Stimulated activated CD8-positive, alpha-beta memory T cell treated with anti-CD3 and anti-CD28 coated beads, Interleukin-15, amount 100 ng/mL, for 1 hour (primary cell): ENCODE data around the gene IL27RA.

ENCODE experiments used
- DNase-seq: peaks from one replicate; pipeline ENCODE4 v3.0.0-alpha.2; 2020; ENCODE audit warnings: low read depth

Gene IL27RA

DNA sequence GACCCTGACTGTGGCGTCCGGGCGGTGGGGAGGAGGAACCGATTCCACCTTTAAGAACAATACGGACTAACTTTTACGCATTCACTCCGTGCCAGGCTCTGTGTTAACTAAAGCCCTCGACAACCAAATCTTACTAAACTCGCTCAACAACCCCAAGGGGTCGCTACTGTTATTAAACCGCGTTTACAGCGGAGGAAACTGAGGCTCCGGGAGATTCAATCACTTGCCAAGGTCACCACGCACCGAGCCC is 57.8 kb downstream of the IL27RA start:
- DNase-seq: no peak

DNA sequence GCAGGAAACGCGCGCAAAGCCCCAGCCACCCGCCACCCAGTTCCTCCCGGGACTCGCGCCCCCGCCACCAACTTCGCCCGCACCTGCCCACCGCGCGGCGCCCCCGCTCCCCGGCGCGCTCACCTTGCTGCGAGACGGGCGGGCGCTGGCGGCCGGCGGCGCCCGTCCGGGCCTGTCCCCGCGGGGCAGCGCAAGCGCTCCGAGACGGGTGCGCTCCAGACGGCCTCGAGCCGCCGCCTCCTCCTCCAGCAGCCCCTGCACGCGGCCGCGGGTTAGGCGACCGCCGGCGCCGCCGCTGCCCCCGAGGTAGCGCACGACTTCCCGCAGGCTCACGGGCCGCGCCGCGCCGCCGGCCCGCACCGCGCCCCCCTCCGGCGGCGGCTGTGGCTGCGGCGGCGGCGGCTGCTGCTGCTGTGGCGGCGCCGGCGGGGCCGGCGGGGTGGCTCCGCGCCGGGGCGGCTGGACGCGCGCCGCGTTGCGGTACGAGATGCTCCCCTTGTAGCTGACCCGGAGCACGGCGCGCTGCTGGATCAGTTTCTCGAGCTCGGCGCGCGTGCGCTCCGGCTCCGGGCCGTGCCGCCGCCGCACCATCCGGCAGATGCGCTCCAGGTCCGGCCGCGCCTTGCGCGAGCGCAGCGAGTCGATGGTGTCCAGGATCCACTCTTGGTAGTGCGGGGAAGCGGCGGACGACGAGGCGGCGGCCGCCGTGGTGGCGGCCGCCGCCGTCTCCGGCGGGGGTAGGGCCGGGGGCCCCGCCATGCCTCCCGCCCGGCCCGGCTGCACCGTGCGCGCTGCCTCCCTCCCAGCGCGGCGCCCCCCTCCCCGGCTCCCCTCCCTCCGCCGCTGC is 58.3 kb downstream of the IL27RA start:
- DNase-seq: no peak

DNA sequence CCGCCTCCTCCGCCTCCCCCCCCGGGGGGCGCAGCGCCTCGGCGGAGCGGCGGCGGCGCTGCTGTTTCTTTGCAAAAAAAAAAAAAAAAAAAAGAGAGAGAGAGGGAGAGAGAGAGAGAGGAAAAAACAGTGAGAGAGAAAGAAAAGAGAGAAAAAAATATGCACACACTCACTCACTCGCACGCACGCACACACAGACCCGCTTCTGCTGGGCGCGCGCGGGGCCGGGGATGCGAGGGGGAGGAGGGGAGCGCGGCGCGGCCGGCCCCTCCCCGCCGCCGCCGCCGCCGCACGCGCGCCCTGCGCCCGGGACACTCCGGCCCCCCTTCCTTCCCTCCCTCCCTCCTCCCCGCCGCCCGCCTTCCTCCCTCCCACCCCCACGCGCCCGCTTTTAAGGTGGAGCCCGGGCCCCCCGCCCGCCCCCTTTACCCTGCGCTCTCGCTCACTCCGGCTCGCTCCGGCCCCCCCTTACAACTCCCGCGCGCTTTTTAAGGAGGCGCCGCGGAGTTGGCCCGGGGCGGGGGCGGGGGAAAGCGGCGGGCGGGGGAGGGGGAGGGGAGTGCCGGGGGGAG is 59.0 kb downstream of the IL27RA start, which contains the start of gene SAMD1:
Gene SAMD1 (minus strand): TSS at position 243 of the 572 bp plus-strand sequence.
- DNase-seq: peak; percentile 72

DNA sequence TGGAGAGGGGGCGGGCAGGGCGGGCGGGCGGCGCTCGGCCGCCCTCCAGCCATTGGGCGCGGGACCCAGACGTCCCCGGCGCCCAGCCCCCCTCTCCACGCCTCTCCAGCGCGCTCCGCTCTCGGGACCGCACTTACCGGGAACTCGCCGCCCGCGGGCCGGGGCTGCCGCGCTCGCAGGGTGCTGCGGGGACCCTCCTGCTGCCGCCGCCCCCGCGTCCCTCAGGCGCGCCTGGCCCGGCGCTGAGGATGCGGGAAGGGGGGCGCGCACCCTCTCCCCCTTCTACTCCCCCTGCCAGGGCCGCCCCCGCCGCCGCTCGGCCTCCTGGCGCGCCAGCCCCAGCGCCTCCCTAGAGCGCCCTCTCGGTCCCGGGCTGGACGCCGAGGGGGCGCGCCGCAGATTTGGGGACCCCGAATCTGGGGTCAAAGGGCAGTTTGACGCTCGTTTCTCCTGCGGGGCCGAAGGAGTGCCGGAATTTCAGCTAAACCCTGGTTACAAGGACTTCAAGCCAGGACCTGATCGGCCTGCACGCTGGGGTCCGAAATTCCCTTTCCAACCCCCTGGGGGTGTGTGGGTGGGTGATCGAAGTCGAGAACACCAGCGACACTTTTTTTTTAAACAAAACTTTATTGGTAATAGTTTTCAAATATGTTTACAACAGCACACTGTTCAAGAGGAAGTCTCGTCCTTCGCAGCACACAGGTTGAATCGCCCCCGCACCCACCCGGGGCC is 59.7 kb downstream of the IL27RA start:
- DNase-seq: no peak

DNA sequence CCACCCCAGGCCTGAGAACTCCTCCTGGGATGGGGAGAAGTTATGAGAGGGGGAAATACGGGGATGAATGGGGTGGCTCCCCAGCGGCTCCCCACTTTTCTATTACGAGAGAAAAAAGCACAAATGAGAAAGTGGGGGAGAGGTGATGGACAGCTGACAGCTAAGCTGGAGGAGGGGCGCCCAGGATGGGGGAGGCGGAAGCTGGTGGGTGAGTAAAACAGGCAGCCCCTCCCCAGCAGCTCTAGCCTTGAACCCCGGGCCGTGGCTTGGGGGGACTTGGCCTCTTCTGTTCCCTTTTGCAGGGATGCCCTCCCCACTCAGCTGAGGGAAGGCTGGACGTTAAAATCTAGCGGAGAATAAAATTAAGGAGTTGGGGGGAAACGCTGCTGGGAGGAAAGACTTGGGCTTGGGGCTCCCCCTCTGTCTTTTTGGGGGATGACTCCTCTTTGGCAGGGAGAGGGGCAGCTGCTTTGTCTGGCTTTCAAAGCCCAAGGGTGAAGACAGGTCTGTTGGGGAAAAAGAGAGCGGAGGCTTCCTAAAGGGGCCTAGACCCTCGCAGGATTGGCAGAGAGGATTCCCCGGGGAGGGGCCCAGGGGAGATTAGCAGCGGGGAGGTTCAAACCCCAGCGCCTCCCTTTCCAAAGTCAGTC is 60.4 kb downstream of the IL27RA start:
- no peak for DNase-seq

DNA sequence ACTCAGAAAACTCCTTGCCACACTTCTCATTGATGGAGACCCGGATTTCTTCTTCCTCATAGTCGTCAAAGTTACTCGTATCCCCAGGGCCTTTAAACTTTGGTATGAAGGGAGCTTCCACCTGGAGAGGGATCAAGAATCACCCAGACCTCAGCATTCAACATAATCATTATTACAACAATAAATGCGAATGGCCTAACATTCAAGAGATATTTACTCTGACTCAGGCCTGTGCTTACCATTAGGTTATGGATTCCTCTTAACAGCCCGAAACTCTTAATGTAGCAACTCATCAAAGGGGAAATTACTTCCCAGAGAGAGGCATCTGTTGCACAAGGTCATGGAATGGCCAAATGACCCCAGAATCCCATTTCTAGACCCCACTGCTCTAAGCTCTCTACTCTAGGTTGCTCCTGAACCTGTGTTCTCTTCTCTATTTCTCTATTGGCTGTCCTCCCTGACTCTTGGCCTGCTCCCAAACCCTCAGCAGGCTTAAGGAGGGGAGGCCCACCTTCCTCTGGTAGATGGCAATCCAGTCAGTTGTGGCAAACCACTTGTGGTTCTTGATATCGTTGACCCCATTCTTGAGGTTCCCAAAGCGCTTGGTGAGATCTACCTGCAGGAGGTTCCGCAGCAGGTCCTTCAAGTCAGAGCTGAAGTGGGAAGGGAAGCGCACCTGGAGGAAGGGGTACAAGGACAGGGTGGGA is 61.7 kb downstream of the IL27RA start:
- no peak for DNase-seq

DNA sequence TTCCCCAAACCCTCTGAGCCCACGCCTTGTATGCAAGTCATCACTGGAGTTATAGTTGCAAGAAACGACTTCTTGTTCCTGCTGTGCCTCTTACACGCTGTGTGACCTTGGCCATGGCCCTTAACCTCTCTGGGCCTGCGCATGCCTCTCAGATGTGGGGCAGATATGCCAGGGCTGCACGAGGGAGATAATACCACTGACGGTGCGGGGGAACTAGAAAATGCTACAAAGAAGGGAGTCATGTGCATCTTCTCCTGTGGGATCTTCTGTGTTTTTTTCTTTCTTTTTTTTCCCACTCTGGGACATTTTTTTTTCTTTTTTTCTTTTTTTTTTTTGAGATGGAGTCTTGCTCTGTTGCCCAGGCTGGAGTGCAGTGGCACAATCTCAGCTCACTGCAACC is 63.3 kb downstream of the IL27RA start:
- no peak for DNase-seq

DNA sequence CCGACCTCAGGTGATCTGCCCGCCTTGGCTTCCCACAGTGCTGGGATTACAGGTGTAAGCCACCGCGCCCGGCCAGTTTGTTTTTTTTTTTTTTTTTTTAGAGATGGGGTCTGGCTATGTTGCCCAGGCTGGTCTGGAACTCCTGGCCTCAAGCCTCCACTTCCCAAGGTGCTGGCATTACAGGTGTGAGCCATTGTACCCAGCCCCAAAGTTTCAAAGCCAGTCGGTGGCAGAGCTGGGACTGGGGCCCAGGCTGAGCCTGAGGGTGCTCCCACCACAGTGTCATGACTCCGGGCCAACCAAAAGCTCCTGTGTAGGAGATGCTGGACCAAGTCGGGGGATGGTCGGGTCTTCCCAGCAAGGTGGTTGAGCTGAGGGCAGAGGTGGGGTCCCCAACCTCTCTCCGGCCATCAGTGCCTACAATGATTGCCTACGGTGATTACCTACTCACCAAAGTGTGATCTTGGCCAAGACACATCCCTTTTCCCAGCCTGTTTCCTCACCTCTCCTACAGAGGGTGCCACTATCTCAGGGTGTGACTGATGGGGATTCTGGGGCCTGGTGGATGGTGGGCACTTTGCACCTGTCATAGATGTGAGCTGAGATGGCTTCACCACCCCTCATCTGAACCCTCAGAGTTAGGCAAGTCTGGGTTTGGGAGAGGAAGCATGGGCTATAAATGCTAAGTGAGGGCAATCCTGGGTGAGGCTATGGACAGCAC is 64.9 kb downstream of the IL27RA start:
- DNase-seq: no peak

DNA sequence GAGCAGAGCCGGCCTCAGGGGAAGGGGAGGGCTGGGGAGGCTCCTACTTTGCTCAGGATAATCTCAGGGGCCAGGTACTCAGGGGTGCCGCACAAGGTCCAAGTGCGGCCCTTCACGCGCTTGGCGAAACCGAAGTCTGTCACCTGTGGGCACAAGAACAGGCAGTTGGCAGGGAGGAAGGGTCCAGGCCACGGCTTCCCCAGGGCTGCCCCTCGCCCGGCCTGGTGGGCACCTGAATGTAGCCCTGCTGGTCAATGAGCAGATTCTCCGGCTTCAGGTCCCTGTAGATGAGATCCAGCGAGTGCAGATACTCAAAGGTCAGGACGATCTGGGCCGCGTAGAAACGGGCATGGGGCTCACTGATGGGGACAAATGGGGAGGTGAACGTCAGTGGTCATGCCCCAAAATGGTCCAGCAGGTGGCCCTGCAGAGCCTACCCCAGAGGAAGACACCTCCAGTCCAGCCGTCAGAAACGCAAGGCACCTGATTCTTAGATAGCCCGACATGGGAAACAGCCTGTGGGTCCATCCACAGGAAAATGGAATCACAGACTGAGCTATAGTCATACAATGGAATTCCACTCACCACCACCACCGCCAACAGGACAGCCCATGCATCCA is 66.1 kb downstream of the IL27RA start:
- no peak for DNase-seq

DNA sequence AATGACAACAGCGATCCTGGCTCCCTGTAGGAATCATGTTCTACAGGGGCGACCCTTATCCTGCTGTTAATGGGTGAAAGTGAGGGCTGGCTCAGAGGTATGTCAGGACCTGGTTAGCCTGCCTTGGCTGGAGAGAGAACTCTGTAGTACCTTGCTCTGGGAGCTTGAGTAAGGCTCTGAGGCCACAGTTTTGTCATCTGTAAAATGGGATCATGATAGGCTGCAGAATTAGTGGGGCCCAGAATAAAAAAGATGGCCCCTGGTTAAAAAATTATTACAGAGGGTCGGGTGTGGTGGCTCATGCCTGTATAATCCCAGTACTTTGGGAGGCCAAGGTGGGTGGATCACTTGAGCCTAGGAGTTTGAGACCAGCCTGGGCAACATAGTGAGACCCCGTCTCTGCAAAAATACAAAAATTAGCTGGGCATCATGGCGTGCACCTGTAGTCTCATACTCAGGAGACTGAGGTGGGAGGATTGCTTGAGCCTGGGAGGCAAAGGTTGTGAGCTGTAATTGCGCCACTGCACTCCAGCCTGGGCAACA is 69.5 kb downstream of the IL27RA start:
- DNase-seq: no peak

DNA sequence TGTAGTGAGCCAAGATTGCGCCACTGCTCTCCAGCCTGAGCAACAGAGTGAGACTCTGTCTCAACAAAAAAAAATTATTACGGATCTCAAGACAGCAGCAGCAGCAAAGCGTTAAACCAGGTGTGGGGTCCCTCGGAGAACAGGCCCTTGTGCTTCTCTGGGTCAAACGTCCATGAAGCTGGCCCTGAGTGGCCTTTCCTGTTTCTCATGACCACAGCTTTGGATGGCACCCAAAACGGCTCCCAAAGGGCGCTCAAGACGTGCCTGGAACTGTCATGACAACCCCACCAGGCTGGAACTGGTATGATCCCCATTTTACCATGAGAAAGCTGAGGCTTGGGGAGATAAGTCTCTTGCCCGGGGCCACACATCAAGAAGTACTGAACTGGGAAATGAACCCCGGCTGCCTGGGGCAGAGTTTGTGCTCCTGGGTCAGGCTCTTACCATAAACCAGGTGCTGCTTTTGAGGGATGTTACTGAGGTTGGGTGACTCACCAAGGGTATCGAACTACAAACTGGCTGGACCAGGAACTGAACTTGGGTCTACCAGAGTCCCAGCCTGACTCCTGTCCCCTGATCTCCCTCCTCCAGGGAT is 70.6 kb downstream of the IL27RA start:
- no peak for DNase-seq

DNA sequence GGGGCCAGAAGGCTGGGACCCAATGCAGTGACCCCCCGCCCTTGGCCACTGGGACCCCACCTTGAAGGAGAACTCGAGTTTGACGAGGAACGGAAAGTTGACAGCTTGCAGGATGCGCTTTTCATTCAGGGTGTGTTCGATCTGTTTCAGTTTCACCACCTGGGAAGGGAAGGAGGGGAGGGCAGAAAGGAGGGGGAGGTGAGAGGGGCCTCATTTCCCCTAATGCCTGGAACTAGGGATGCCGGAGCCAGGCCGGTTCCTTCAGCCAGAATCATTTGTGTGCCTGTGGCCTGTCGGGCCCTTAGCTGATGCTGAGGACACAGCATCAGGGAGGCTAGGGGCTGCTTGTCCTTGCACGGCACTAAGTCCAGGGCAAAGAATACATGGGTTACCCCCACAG is 71.2 kb downstream of the IL27RA start:
- DNase-seq: no peak
